PFSK-1 (cell line): ENCODE measurements around the gene STK32B.

Experiments
- FOXP2 ChIP-seq: optimal IDR thresholded peaks from 2 replicates; pipeline ENCODE3; 2011; ENCODE audit warnings: borderline replicate concordance, control low read depth, inconsistent platforms; ENCODE audit not compliant: insufficient read depth; ENCODE audit errors: extremely low read length, extremely low read depth
- POLR2AphosphoS5 ChIP-seq: IDR thresholded peaks from 2 replicates; pipeline ENCODE4 v1.6.1; 2012; ENCODE audit warnings: low read depth, mild to moderate bottlenecking, control low read depth, low read length, moderate library complexity
- SIN3A ChIP-seq: IDR thresholded peaks from 2 replicates; pipeline ENCODE4 v1.6.1; 2012; ENCODE audit warnings: mild to moderate bottlenecking, low read length, moderate library complexity, borderline replicate concordance; ENCODE audit not compliant: insufficient read depth
- TAF1 ChIP-seq: IDR thresholded peaks from 2 replicates; pipeline ENCODE4 v1.6.1; 2012; ENCODE audit warnings: low read length, control low read depth, borderline replicate concordance; ENCODE audit not compliant: insufficient read depth
- TF ChIP-seq, protein P1 (sequence below), 2 experiments: IDR thresholded peaks; 2 replicates each; pipeline versions ENCODE4 v1.6.1 to v1.8.0; 2011 to 2012; ENCODE audit warnings: low read depth in 2 of 2, low read length in 2 of 2, control low read depth in 1 of 2, inconsistent platforms in 1 of 2, mild to moderate bottlenecking in 1 of 2, moderate library complexity in 1 of 2; ENCODE audit not compliant: insufficient read depth in 1 of 2

STK32B gene

DNA sequence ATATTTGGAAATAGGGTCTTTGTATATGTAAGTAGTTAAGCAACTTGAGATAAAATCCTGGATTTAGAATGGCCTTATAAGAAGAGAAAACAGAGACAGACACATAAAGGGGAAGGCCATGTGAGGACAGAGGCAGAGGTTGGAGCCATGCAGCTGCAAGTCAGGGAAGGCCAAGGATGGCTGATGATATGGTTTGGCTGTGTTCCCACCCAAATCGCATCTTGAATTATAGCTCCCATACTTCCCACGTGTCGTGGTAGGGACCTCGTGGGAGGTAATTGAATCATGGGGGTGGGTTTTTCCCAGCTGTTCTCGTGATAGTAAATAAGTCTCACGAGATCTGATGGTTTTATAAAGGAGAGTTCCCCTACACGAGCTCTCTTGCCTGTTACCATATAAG, 76.3 kb downstream of the STK32B start:
- TF ChIP-seq TAF1 = no peak
- peak; percentile 78; the same call in 1 of the 2 replicates for TF ChIP-seq SIN3A

DNA sequence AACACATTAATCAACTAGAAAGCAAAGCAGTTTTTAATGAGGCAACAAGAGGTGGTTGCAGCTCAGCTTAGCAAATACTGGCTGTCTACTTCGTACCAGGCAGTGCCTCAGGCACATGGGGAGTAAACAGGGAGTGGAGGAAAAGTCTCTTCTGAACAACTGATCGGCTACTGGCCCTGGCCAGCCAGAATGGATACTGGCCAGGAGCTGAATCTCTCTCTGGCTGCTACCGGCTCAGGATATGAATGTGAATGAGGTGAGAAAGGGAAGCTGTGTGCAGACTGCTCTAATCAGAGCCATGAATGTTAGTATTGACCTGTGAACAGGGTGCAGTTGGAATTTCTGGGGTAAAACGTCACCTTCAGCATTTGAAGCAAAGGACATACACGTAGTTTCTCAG, 77.3 kb downstream of the STK32B start:
- TF ChIP-seq, protein P1, sequence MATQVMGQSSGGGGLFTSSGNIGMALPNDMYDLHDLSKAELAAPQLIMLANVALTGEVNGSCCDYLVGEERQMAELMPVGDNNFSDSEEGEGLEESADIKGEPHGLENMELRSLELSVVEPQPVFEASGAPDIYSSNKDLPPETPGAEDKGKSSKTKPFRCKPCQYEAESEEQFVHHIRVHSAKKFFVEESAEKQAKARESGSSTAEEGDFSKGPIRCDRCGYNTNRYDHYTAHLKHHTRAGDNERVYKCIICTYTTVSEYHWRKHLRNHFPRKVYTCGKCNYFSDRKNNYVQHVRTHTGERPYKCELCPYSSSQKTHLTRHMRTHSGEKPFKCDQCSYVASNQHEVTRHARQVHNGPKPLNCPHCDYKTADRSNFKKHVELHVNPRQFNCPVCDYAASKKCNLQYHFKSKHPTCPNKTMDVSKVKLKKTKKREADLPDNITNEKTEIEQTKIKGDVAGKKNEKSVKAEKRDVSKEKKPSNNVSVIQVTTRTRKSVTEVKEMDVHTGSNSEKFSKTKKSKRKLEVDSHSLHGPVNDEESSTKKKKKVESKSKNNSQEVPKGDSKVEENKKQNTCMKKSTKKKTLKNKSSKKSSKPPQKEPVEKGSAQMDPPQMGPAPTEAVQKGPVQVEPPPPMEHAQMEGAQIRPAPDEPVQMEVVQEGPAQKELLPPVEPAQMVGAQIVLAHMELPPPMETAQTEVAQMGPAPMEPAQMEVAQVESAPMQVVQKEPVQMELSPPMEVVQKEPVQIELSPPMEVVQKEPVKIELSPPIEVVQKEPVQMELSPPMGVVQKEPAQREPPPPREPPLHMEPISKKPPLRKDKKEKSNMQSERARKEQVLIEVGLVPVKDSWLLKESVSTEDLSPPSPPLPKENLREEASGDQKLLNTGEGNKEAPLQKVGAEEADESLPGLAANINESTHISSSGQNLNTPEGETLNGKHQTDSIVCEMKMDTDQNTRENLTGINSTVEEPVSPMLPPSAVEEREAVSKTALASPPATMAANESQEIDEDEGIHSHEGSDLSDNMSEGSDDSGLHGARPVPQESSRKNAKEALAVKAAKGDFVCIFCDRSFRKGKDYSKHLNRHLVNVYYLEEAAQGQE (IDR thresholded peaks at IDR 0.05; ENCODE audit: insufficient read depth in 1 of 2, low read depth in 2 of 2, low read length in 2 of 2) = 0 out of 4 replicates have a peak, but pooled peaks of 1 of the 2 experiments have one; percentile 37
- peak; percentile 43 for TF ChIP-seq FOXP2
- TF ChIP-seq POLR2AphosphoS5 = no peak; the same call in 1 of the 2 replicates

DNA sequence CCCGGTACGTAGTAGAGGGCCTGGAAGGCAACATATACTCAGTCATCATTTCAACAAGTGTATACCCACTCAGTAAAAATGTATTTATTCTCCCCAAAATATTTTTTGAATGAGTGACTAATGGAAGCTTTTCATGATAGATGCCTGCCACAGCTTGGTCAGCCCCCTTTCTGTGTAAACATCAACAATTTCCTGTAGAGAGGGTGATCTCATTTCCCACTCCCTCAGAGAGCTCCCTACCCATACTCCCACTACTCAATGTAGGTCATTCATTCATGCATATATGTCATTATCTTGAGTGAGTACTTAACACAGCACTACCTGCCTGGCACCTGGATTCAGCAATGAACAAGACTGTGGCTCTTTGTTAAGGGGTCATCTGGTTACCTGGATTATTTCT, 81.9 kb downstream of the STK32B start:
- TF ChIP-seq, protein P1 (IDR thresholded peaks at IDR 0.05; ENCODE audit: insufficient read depth in 1 of 2, low read depth in 2 of 2, low read length in 2 of 2) = no peak
- TF ChIP-seq POLR2AphosphoS5 (no peak; the same call in 1 of the 2 replicates), SIN3A (no peak), FOXP2 (peak; percentile 34), TAF1 (no peak)

DNA sequence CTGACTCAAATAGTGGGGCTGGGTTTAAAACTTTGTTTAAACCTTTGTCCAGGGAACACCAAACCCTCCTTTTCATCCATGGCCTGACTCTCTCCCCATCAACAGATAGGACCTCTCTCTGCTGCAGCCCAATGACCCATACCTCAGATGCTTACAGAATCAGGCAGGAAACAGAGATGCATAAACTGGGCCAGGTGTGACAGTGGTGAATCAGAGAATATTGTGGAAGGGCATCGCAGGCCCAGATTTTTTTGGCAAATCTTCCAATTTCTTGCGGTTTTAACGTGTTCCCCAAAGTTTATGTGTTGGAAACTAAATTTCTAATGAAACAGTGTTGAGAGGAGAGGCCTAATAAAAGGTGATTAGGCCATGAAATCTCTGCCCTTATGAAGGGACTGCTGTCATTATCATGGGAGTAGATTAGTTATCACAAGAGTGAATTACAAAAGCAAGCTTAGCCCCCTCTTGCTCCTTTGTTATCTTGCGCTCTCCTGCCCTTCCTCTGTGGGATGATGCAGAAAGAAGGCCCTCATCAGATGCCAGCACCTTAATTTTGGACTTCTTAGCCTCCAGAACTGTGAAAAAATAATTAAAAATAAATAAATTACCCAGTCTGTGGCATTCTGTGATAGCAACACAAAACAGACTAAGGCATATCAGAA, 82.8 kb downstream of the STK32B start:
- TF ChIP-seq, protein P1 (IDR thresholded peaks at IDR 0.05; ENCODE audit: insufficient read depth in 1 of 2, low read depth in 2 of 2, low read length in 2 of 2) = no peak
- TF ChIP-seq FOXP2 = no peak

DNA sequence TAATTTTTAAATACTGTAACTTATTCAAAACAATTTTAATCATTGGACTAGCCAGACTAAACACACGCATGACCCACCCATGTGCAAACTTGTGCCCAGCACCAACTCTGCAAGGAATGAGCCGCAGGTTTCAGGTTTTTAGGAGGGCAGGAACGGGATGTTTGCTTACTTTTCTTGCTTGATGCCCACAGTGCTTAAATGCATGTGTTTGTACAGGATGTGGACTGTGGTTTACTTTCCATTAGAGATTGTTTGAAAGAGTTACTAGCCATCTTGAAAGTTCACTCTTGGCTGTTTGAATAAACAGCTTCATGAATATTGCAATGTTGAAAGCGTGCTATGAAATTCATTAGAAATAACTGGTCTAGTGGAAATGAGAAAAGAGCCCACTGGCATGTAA, 83.3 kb downstream of the STK32B start:
- TF ChIP-seq TAF1 (no peak), FOXP2 (no peak), POLR2AphosphoS5 (no peak), SIN3A (no peak)
- TF ChIP-seq, protein P1 (IDR thresholded peaks at IDR 0.05; ENCODE audit: insufficient read depth in 1 of 2, low read depth in 2 of 2, low read length in 2 of 2) = no peak
